Measurements from ENCODE around the gene LTV1.

LTV1 gene

DNA sequence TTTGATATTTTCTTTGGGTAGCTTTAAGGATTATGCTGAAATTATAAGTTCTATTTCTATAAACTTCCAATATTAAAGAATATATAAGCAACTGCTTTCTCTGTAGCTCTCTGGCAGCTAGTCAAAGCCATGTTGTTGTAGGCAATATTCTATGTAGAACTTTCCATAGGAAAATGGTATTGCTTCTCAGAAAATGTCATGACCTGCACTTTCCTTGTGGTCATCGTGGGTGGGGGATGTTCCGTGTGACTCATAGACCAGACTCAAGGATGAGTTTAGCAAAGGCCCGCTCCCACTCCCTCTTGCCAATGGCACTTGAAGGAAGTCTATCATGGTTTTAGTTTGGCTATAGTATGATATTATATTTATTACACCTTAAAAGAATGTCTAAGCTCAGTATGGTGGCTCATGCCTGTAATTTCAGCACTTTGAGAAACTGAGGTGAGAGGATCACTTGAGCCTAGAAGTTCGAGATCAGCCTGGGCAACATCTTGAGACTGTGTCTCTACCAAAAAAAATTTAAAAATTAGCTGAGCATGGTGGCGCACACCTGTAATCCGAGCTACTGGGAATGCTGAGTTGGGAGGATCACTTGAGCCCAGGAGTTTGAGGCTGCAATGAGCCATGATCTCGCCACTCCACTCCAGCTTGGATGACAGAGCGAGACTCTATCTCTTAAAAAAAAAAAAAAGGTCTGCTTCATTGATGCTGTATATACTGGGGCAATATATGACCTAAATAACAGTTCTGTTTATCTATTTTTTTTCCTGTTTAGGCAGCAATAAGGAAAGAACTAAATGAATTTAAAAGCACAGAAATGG is 36.6 kb upstream of the LTV1 start:
- TF ChIP-seq RAD21 (IDR thresholded peaks at IDR 0.05; ENCODE audit: low read depth) (no peak), ZBTB7A (IDR thresholded peaks at IDR 0.05; ENCODE audit: low read depth) (no peak), NFIC (IDR thresholded peaks at IDR 0.05) (no peak), EGR1 (IDR thresholded peaks at IDR 0.05) (no peak), TEAD4 (IDR thresholded peaks at IDR 0.05) (no peak), EP300 (IDR thresholded peaks at IDR 0.05; ENCODE audit: borderline replicate concordance) (no peak), FOXM1 (IDR thresholded peaks at IDR 0.05; ENCODE audit: borderline replicate concordance, low read depth) (no peak), CEBPB (IDR thresholded peaks at IDR 0.05) (no peak), CREB1 (IDR thresholded peaks at IDR 0.05; ENCODE audit: low read depth) (no peak), YY1 (IDR thresholded peaks at IDR 0.05; ENCODE audit: low read depth) (no peak), TAF1 (IDR thresholded peaks at IDR 0.05; ENCODE audit: low read depth) (no peak), TCF12 (IDR thresholded peaks at IDR 0.05; ENCODE audit: low read depth) (no peak)
- TF ChIP-seq, protein P1, sequence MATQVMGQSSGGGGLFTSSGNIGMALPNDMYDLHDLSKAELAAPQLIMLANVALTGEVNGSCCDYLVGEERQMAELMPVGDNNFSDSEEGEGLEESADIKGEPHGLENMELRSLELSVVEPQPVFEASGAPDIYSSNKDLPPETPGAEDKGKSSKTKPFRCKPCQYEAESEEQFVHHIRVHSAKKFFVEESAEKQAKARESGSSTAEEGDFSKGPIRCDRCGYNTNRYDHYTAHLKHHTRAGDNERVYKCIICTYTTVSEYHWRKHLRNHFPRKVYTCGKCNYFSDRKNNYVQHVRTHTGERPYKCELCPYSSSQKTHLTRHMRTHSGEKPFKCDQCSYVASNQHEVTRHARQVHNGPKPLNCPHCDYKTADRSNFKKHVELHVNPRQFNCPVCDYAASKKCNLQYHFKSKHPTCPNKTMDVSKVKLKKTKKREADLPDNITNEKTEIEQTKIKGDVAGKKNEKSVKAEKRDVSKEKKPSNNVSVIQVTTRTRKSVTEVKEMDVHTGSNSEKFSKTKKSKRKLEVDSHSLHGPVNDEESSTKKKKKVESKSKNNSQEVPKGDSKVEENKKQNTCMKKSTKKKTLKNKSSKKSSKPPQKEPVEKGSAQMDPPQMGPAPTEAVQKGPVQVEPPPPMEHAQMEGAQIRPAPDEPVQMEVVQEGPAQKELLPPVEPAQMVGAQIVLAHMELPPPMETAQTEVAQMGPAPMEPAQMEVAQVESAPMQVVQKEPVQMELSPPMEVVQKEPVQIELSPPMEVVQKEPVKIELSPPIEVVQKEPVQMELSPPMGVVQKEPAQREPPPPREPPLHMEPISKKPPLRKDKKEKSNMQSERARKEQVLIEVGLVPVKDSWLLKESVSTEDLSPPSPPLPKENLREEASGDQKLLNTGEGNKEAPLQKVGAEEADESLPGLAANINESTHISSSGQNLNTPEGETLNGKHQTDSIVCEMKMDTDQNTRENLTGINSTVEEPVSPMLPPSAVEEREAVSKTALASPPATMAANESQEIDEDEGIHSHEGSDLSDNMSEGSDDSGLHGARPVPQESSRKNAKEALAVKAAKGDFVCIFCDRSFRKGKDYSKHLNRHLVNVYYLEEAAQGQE (IDR thresholded peaks at IDR 0.05; ENCODE audit: low read depth) = no peak
- TF ChIP-seq, protein P2, sequence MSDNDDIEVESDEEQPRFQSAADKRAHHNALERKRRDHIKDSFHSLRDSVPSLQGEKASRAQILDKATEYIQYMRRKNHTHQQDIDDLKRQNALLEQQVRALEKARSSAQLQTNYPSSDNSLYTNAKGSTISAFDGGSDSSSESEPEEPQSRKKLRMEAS (IDR thresholded peaks at IDR 0.05) = no peak
- TF ChIP-seq, protein P3, sequence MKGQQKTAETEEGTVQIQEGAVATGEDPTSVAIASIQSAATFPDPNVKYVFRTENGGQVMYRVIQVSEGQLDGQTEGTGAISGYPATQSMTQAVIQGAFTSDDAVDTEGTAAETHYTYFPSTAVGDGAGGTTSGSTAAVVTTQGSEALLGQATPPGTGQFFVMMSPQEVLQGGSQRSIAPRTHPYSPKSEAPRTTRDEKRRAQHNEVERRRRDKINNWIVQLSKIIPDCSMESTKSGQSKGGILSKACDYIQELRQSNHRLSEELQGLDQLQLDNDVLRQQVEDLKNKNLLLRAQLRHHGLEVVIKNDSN (IDR thresholded peaks at IDR 0.05) = no peak

DNA sequence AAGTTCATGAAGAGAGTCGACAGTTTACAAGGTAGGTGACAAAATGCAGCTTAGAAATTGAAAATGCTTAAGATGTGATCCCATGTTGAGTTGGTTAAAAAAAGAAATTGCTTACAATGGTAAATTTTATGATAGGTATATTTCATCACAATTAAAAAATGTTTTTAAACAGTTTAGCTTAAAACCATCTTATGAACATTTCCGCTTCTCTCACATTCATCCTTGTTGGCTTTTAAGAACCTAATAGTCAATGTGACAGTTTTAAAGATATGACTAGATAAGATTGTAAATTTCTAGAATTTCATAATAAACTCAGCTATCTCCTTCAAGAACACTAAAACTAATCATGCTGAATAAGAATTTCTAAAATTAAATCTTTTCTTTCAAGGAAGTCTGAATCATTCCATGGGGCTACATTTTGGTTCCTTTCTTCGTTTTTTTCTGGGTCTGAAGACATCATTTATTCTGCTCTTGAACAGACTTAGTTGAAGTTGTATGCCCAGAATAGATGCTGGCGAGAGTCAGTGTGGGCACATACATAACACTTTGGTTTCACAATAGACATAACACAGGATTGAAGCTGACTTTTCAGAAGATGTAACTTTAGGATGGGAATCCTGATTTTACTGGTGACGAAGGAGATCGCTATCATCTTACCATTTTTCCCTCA is 35.9 kb upstream of the LTV1 start:
- TF ChIP-seq, protein P2 (IDR thresholded peaks at IDR 0.05) = no peak
- no peak for TF ChIP-seq TEAD4 (IDR thresholded peaks at IDR 0.05)
- TF ChIP-seq CEBPB (IDR thresholded peaks at IDR 0.05) = no peak
- TF ChIP-seq, protein P3 (IDR thresholded peaks at IDR 0.05) = no peak
- TF ChIP-seq TAF1 (IDR thresholded peaks at IDR 0.05; ENCODE audit: low read depth) = no peak
- TF ChIP-seq, protein P1 (IDR thresholded peaks at IDR 0.05; ENCODE audit: low read depth) = no peak
- TF ChIP-seq EP300 (IDR thresholded peaks at IDR 0.05; ENCODE audit: borderline replicate concordance) = no peak
- no peak for TF ChIP-seq TCF12 (IDR thresholded peaks at IDR 0.05; ENCODE audit: low read depth)
- no peak for TF ChIP-seq CREB1 (IDR thresholded peaks at IDR 0.05; ENCODE audit: low read depth)
- no peak for TF ChIP-seq ZBTB7A (IDR thresholded peaks at IDR 0.05; ENCODE audit: low read depth)
- no peak for TF ChIP-seq NFIC (IDR thresholded peaks at IDR 0.05)
- TF ChIP-seq YY1 (IDR thresholded peaks at IDR 0.05; ENCODE audit: low read depth) = no peak

DNA sequence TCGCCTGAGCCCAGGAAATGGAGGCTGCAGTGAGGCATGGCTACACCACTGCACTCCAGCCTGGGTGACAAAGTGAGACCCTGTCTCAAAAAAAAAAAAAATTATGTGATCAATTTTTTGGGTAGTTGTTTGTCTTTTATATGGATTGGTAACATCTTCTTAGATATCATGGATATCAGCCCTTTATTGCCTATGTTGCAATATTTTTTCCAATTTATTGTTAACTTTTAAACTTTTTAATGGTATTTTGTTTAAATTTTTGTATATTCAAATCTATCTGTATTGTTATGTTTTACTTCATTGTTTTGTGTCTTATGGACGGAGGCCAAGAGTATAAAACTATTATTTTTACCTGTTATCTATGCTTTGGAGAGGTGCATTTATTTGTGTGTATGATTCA is 32.4 kb upstream of the LTV1 start:
- TF ChIP-seq, protein P1 (IDR thresholded peaks at IDR 0.05; ENCODE audit: low read depth) = no peak
- no peak for TF ChIP-seq CEBPB (IDR thresholded peaks at IDR 0.05)
- TF ChIP-seq, protein P3 (IDR thresholded peaks at IDR 0.05) = no peak
- TF ChIP-seq TAF1 (IDR thresholded peaks at IDR 0.05; ENCODE audit: low read depth) = no peak
- no peak for TF ChIP-seq NFIC (IDR thresholded peaks at IDR 0.05)
- no peak for TF ChIP-seq CREB1 (IDR thresholded peaks at IDR 0.05; ENCODE audit: low read depth)
- no peak for TF ChIP-seq RAD21 (IDR thresholded peaks at IDR 0.05; ENCODE audit: low read depth)
- no peak for TF ChIP-seq ZBTB7A (IDR thresholded peaks at IDR 0.05; ENCODE audit: low read depth)
- no peak for TF ChIP-seq YY1 (IDR thresholded peaks at IDR 0.05; ENCODE audit: low read depth)
- TF ChIP-seq, protein P2 (IDR thresholded peaks at IDR 0.05) = no peak
- TF ChIP-seq TEAD4 (IDR thresholded peaks at IDR 0.05) = no peak
- TF ChIP-seq EGR1 (IDR thresholded peaks at IDR 0.05) = no peak
- TF ChIP-seq TCF12 (IDR thresholded peaks at IDR 0.05; ENCODE audit: low read depth) = no peak
- no peak for TF ChIP-seq EP300 (IDR thresholded peaks at IDR 0.05; ENCODE audit: borderline replicate concordance)
- TF ChIP-seq FOXM1 (IDR thresholded peaks at IDR 0.05; ENCODE audit: borderline replicate concordance, low read depth) = no peak
